Measurements from ENCODE around the gene MYO1H. TPM values are rescaled to one million over a fixed set of nuclear protein-coding genes. Genes with fewer than 3 reads are reported as not detected.

MYO1H gene
- total and polyA plus RNA-seq, 2 of the 8 experiments (the other 6 are each of a cell fraction or from before 2014, with no cell fraction given), result 0.03 TPM; not detected in 1

GRCh38 chr12:109458771-109459208, 111.1 kb downstream of the MYO1H start (continued):
- TF ChIP-seq CHD7 (IDR thresholded peaks at IDR 0.05; ENCODE audit: insufficient replicate concordance, low read length) (peak; percentile 53), GTF2F1 (IDR thresholded peaks at IDR 0.05; ENCODE audit: borderline replicate concordance, low read depth, low read length) (no peak), E2F6 (IDR thresholded peaks at IDR 0.05) (no peak), TEAD4 (IDR thresholded peaks at IDR 0.05; ENCODE audit: low read depth, low read length) (no peak), CHD1 (IDR thresholded peaks at IDR 0.05; ENCODE audit: low read depth, low read length) (no peak), RFX5 (IDR thresholded peaks at IDR 0.05; ENCODE audit: borderline replicate concordance, low read depth, low read length) (no peak), SP4 (IDR thresholded peaks at IDR 0.05; ENCODE audit: low read length) (0 out of 2 replicates have a peak, but pooled peaks have one; percentile 11), SRF (IDR thresholded peaks at IDR 0.05; ENCODE audit: low read depth, low read length) (no peak), ZNF274 (IDR thresholded peaks at IDR 0.05; ENCODE audit: borderline replicate concordance, extremely low read depth, low read length) (no peak), CEBPB (IDR thresholded peaks at IDR 0.05; ENCODE audit: low read depth, low read length) (no peak), MAX (IDR thresholded peaks at IDR 0.05) (peak; percentile 27; the same call in 1 of the 2 replicates), BACH1 (IDR thresholded peaks at IDR 0.05; ENCODE audit: low read length) (no peak)
